HG03469 (cell line): ENCODE measurements around the gene ZNF746.

Source experiments
- ATAC-seq: cut with Tn5 transposase; IDR thresholded peaks from one replicate; pipeline ENCODE4 v1.9.1; 2021; ENCODE audit warnings: mild to moderate bottlenecking, moderate library complexity, moderate number of reproducible peaks; ENCODE audit not compliant: unreplicated experiment

Gene ZNF746

GRCh38 chr7:149430192-149430591 is 67.4 kb downstream of the ZNF746 start:
- no peak for ATAC-seq

GRCh38 chr7:149427893-149428292 is 69.7 kb downstream of the ZNF746 start:
- ATAC-seq: no peak

GRCh38 chr7:149427096-149427680 is 70.4 kb downstream of the ZNF746 start:
- no peak for ATAC-seq

- ATAC-seq: no peak
These were observed 74.0 kb downstream of the ZNF746 start for GRCh38 chr7:149423449-149424110.

GRCh38 chr7:149422914-149423301 is 74.7 kb downstream of the ZNF746 start:
- no peak for ATAC-seq
